Ecto neural progenitor cell (in vitro differentiated cells): Measurements from ENCODE around the gene ABLIM1.

ENCODE experiments used
- DNase-seq: peaks from one replicate; pipeline ENCODE4 v3.0.0-alpha.2; 2018; ENCODE audit warnings: low spot score

Gene ABLIM1

GRCh38 chr10:114576716-114577115, 81.4 kb downstream of the ABLIM1 start:
- DNase-seq, result no peak

GRCh38 chr10:114576132-114576487, 82.0 kb downstream of the ABLIM1 start:
- DNase-seq, result no peak

- DNase-seq, result no peak
Measured at GRCh38 chr10:114575417-114576131, 82.5 kb downstream of the ABLIM1 start.

- DNase-seq, result no peak
Measured at GRCh38 chr10:114573330-114574045, 84.6 kb downstream of the ABLIM1 start.

- no peak for DNase-seq
Measured at GRCh38 chr10:114571316-114571999, 86.6 kb downstream of the ABLIM1 start.

- DNase-seq, result no peak
Measured at GRCh38 chr10:114566064-114566463, 92.0 kb downstream of the ABLIM1 start.

- no peak for DNase-seq
Measured at GRCh38 chr10:114565066-114565465, 93.0 kb downstream of the ABLIM1 start.

- no peak for DNase-seq
Measured at GRCh38 chr10:114561008-114561523, 97.0 kb downstream of the ABLIM1 start.

GRCh38 chr10:114560144-114560543, 97.9 kb downstream of the ABLIM1 start:
- no peak for DNase-seq

GRCh38 chr10:114559636-114560035, 98.4 kb downstream of the ABLIM1 start:
- DNase-seq, result no peak

GRCh38 chr10:114557854-114558253, 100.2 kb downstream of the ABLIM1 start:
- no peak for DNase-seq

GRCh38 chr10:114556236-114557122, 101.6 kb downstream of the ABLIM1 start:
- no peak for DNase-seq

GRCh38 chr10:114553436-114553835, 104.6 kb downstream of the ABLIM1 start:
- no peak for DNase-seq

GRCh38 chr10:114552050-114552449, 106.0 kb downstream of the ABLIM1 start:
- no peak for DNase-seq

- no peak for DNase-seq
Measured at GRCh38 chr10:114551636-114551972, 106.5 kb downstream of the ABLIM1 start.

- DNase-seq, result no peak
Measured at GRCh38 chr10:114550756-114551635, 107.1 kb downstream of the ABLIM1 start.

- peak; percentile 56 for DNase-seq
Measured at GRCh38 chr10:114548662-114549061, 109.4 kb downstream of the ABLIM1 start.

- DNase-seq, result no peak
Measured at GRCh38 chr10:114547514-114547913, 110.6 kb downstream of the ABLIM1 start.

- no peak for DNase-seq
Measured at GRCh38 chr10:114547056-114547455, 111.0 kb downstream of the ABLIM1 start.

GRCh38 chr10:114545819-114546218, 112.3 kb downstream of the ABLIM1 start:
- DNase-seq, result no peak

GRCh38 chr10:114545071-114545470, 113.0 kb downstream of the ABLIM1 start:
- DNase-seq, result no peak
